GM12892 (cell line): ENCODE measurements around the gene GTF3C1.

Source experiments
- POLR2A ChIP-seq: IDR thresholded peaks from 2 replicates; pipeline ENCODE4 v1.6.1; 2011; ENCODE audit warnings: low read depth, low read length, control low read depth
- POLR2AphosphoS5 ChIP-seq: IDR thresholded peaks from 2 replicates; pipeline ENCODE4 v1.6.1; 2011; ENCODE audit warnings: low read depth, low read length, control low read depth

DNA sequence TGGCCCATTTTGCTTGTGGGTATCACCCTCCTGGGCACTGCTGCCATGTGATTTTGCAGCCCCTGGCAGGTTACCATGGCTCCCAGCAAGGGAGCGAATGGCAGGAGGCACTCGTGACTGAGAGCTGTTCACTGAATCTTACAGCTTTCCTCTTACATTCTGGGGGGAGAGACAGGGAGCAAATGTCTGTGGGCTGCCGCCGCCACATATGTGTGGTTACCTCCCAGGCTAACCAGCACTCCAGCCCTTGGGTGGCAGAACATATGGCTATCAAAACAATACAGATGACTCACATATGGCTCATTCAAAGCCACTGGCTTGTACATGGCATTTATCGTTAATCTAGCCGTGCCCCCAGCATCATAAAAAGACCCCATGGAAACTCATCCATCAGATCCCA is 19.8 kb downstream of the GTF3C1 start:
- no peak for TF ChIP-seq POLR2A
- no peak for TF ChIP-seq POLR2AphosphoS5
